ENCODE results near the gene RNF113B.

Gene RNF113B

DNA sequence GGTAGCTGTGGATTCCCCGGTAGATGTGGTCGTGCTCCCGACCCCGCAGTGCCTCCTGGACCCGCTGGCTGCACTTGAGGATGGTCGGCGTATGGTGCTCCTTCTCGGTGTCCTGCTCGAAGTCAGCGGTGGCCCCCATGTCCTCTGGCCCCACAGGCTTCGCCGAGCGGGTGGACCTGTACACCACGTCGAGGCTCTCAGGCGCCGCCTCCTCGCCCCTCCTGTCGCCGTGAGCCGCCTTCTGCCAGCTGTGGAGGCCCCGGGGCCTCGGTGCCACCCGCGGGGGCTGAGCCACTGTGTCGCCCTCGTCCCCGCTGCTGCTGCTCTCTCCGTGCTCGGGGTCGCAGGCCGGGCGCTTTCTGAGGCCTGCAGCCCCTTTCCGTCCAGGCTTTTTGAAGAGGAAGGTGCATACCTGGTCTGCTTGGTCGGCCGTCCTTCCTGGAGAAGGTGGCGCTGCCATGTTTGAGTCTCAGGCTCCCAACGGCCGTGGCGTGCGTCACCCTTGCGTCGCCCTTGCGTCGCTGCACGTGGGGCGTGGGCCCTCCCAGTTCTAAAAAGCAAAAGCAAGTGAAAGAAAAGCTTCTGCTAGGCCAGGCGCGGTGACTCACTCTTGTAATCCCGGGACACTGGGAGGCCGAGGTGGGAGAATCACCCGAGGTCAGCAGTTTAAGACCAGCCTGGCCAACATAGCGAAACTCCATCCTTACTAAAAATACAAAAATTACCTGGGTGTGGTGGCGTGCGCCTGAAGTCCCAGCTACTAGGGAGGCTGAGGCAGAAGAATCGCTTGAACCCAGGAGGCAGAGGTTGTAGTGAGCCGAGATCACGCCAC, at the start of gene RNF113B:
RNF113B (minus strand) TSS at position 493 of the 832 bp plus-strand sequence; CDS start at position 460, 33 bp downstream.
- no peak for DNase-seq

GRCh38 chr13:98226496-98226895, 49.4 kb upstream of the RNF113B start:
- DNase-seq: no peak

DNA sequence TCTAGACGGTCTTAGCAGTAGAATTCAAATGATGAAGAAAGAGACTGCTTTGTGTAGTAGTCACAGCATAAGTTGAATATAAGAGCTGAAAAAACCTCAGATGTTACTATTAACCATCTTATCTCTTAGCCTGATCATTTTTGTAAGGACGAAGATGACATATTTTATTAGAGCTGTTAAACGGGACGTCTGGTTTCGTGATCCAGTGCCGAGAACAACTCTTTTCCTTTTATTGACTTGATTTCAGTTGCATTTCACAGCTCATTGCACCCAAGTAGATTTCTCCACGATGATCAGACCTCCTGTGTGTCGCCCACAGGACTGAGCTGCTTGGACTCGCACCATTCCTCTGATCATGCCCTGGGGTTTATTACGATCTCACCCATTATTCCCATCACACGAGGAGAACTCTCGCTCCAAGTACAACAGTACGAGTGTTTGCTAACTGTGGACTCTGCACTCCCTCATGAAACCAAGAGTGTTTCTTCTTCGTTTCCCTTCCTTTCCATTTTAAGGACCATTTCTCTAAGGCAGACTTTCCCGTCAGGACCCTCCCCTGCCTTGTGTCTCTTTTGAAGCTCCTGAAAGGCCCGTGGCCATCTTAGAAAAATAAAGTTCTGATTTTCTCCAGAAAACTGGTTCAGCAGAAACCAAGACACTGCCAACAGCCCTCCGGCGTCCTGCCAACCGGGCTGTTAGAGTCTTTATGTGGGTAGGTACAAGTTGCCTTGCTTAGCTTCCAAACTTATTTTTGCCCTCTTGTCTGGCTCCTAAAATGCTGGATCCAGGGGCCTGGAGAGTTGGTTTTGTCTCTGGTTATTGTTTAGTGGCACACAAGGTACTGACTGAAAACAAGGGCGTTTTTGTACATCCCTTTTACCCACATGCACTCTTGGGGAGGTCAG, 48.2 kb upstream of the RNF113B start:
- DNase-seq: no peak

- no peak for DNase-seq
These were observed 47.5 kb upstream of the RNF113B start for GRCh38 chr13:98224557-98224956.

- DNase-seq: no peak
These were observed 46.7 kb upstream of the RNF113B start for GRCh38 chr13:98223741-98224140.

GRCh38 chr13:98222816-98223215, 45.7 kb upstream of the RNF113B start:
- DNase-seq: no peak

DNA sequence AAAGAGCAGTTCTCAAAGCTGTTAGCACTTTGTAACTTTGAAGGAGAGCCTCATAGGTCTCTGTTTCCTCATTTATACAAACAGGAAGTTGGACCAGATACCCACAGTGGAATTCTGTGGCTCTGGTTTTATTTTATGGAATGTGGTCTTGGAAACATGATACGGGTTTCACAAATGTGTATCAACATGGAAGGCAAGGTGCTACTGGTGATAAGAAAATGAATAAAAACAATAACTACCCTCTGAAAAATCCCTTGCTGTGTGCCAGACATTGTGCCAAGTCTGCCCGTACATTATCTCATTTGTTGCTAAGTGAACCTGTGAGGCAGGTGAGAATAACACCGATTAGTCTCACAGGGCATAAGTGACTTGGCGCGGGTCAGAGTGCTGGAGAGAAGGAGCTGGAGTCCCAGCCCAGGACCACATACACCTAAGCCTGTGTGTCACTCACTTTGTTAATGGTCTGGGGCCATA, 45.0 kb upstream of the RNF113B start:
- DNase-seq: no peak

DNA sequence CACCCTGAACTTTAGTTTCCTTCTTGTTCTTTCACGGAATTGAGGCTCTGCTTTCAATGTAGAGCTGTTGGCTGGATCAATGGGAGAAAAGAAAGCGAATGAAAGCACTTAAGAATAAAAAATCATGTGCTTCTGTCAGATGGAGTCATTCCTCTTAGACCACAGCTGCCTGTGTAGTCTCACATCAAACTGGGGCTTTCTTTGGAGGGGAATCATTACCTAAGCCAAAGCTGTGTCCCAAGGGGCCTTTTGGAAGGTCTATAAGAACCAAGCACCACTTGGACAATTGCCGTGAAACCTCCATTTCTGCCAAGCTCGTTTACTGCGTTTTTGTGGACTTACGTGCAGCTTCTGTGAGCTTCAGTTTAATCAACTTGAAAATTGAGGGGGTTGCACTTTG, 44.2 kb upstream of the RNF113B start:
- no peak for DNase-seq

GRCh38 chr13:98220271-98220791, 43.3 kb upstream of the RNF113B start:
- DNase-seq: no peak

- no peak for DNase-seq
These were observed 42.6 kb upstream of the RNF113B start for GRCh38 chr13:98219685-98220084.

DNA sequence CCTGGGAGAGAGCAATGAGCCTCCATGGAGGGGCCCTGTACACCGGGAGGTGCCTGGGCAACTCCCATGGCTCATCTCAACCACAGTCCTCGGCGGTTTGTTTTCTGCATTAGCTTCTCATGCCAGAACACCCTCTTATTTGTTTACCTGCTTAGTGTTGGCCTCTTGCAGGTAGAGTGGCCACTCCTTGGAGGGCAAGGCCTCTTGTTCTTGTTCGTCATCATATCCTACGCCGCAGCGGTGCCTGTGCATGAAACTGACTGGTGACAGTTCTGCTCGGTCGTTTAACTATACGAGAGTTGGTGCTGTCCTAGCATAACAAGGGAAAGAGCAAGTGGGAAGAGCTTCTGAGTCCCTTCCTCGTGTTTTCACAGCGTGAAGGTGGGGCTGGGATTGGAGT, 40.5 kb upstream of the RNF113B start:
- no peak for DNase-seq

- no peak for DNase-seq
These were observed 39.7 kb upstream of the RNF113B start for GRCh38 chr13:98216711-98217285.

GRCh38 chr13:98216135-98216565, 39.1 kb upstream of the RNF113B start:
- DNase-seq: no peak

- no peak for DNase-seq
These were observed 38.4 kb upstream of the RNF113B start for GRCh38 chr13:98215508-98215907.

DNA sequence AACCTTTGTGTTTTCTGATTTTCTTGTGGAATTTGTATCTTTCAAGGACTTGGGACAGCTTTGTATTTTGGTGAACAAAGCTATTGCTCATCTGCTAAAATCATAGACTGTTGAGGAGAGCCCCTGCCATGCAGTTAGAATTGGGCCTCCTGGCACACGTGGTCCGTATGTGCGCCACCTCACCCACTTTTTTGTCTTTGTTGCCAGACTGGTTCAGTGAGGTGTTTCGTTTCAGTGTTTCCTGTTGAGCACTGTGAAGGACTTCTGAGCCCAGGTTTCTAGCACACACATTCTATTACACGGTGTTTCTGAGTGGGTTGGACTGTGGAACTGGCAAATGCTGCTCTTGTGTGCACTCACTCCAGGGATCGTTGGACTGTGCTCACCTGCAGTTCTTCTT, 37.6 kb upstream of the RNF113B start:
- no peak for DNase-seq

GRCh38 chr13:98214008-98214643, 37.1 kb upstream of the RNF113B start:
- DNase-seq: no peak

DNA sequence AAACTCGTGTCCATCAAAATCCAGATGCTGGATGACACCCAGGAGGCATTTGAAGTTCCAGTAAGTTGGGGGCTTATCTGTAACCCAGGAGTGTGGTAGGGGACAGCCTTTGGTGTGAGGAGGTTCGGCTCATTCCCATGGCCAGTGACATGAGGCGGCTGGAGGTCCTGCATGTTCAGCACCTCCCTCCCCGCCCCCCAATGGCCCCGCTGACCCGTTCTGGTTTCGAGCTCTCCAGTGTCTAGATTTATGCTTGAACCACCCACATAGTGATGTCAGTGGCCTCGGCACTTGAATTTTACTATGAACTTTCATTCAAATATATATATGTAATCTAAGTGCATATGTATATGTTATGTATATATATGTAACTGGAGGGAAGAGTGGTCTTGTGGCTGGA, 36.3 kb upstream of the RNF113B start:
- no peak for DNase-seq

DNA sequence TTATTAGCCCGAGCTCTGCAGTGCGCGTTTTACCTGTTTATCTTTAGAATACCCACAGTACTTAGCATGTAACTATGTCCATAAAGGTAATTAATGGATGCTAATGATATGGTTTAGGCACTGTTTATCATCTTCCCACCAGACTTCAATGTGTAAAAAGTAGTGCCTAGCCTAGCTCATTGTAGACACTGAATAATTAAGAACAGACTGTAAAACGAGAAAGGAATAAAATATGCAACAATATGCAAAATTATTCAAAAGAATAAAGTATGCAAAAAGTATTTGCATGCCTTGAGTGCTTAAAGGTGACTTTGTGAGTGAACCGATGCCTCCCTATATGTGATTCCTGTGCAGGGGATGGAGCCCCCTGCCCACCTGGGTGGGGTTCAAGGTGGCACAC, 35.7 kb upstream of the RNF113B start:
- DNase-seq: no peak

DNA sequence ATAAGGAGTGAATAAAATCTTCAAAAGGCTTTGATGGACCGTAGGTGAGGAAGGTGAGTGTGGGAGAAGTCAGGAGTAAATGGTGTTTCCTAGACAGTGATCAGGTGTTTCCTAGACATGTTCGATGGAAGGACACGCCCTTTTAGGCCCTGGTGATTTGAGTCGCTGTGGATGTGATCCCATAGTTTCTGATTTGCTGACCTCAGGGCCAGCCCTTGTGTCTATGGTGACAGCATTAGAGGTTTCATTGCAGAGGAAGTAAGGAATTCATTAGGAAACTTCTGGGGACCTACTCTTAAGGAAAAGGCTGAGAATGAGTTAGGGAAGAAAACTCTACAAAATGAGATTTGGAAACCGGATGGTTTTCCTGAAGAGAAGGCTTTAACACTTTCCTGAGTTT, 31.5 kb upstream of the RNF113B start:
- DNase-seq: no peak

DNA sequence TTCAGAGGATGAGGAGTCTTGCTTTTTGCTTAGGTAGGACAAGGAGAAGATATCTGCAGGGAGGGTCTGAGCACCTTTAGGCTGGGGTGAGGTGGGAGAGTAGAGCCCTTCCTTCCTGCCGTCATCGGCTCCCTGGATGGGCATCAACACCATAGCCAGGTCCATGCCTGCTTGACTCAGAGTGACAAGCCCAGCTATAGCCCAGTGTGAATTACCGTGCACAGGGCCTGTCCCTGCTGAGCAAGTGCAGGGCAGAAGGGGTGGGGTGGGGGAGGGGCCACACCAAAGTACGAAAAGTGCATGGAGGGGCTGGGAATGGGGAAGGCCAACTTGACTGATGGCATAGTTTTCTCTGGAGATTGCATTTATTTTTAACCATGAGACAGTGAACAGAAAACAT, 30.3 kb upstream of the RNF113B start:
- DNase-seq: no peak

DNA sequence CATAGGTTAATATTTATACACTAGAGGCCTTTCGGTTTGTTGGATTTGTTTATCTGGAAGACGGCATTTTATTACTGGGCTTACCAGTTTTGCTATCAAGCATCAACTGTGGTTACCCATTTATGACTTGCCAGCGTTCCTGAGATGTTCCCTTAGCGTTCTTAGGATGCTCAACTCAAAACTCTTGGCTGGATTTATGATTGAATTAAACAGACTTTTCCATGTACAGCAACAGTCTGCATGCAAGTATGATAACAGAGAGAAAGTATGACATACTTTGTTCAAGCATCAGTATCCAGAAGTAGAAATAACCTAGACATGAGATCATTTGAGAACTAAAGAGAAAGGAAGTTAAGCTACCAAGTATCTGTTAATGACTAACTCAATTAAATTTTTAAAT, 29.9 kb upstream of the RNF113B start:
- no peak for DNase-seq

- no peak for DNase-seq
These were observed 27.5 kb upstream of the RNF113B start for GRCh38 chr13:98204546-98204945.

Measured in stimulated activated CD8-positive, alpha-beta memory T cell treated with anti-CD3 and anti-CD28 coated beads, Interleukin-4, amount 100 ng/mL, for 48 hours (primary cell).